ENCODE measurements around the gene PTGFRN.
"Not testable (repeated sequence)": the region's sequence is repeated elsewhere in the genome, so short reads cannot be mapped to it uniquely, and the experiment has no call there.

DNA sequence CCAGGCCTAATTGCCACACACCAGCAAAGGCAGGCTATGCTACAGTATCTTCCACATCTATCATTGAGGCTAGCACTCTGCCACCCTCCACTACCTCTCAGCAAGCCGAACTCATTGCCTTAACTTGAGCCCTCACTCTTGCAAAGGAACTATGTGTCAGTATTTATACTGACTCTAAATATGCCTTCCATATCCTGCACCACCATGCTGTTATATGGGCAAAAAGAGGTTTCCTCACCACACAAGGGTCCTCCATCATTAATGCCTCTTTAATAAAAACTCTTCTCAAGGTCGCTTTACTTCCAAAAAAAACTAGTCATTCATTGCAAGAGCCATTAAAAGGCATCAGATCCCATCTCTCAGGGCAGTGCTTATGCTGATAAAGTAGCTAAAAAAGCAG lies 43.2 kb upstream of the PTGFRN start:
- TF ChIP-seq CTCF (conservative IDR thresholded peaks at IDR 0.05); ZFX (IDR thresholded peaks at IDR 0.05): not testable (repeated sequence)

All from C4-2B (cell line).